T-helper 1 cell treated with Interleukin-12 subunit alpha and Interleukin-12 subunit beta and Interleukin-4 antibody, amounts not matched to agents 30 μg/mL and 1 μg/mL, for 36 hours (primary cell): ENCODE data around the gene PRKAR1B.

Experiments
- H3K27ac Mint-ChIP-seq: one replicate; pipeline ENCODE4 v1.8.0; 2021; ENCODE audit warnings: mild to moderate bottlenecking, mixed read lengths
- H3K27me3 Mint-ChIP-seq: one replicate; pipeline ENCODE4 v1.8.0; 2021; ENCODE audit warnings: low read depth, mixed read lengths
- H3K36me3 Mint-ChIP-seq: one replicate; pipeline ENCODE4 v1.8.0; 2021; ENCODE audit warnings: low read depth, mixed read lengths
- H3K4me1 Mint-ChIP-seq: one replicate; pipeline ENCODE4 v1.8.0; 2021; ENCODE audit warnings: low read depth, mixed read lengths
- H3K4me3 Mint-ChIP-seq: one replicate; pipeline ENCODE4 v1.8.0; 2021; ENCODE audit warnings: mild to moderate bottlenecking, moderate library complexity, mixed read lengths
- H3K9me3 Mint-ChIP-seq: one replicate; pipeline ENCODE4 v1.8.0; 2021; ENCODE audit warnings: mixed read lengths

PRKAR1B gene

DNA sequence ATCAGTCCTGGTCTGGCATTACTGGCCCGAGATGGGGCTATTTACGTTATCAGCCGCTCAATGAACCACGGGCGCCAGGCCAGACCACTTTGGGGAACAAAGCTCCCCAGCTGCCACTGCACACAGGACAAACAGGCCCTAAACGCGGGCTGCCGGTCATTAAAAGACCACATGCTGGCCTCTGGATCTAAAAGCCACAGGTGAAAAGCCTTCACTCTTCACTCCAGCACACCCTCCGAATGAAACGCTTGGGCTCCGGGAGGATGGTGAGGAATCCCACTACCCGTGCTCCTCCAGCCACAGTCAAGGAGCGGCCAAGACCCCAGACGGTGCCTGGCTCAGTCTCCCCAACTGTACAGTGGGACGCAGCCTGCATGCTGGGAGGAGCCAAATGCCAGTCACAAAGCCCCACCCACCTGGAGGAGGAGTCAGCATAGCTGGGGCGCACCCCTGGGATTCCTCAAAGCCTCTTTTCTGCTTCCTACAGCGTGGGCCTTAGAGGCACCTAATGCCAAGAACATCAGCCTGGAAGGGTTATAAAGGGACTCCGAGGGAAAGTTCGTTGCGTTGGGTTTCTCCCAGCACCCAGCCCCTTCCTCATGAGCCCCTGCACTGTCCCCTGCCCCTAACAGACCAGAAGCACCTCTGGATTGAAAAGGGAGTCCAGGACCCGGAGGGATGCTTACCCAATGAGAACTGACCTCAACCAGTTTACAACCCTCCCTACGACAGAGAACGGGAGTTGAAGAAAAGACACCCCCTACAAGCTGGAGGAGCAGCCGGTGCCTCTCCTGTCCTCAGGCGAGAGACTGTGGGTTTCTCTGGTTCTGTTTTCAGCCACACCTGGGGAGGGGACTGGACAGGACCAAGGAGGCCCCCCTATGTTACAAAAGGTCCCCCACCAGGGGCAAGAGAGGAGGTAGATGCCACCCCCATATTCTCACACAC, 212.2 kb downstream of the PRKAR1B start:
- Mint-ChIP-seq H3K9me3 (no peaks in the 10 kb centered on the region), H3K4me1 (no peaks in the 10 kb centered on the region), H3K27ac (no peak overlapping the region), H3K4me3 (no peak overlapping the region), H3K36me3 (no peaks in the 10 kb centered on the region), H3K27me3 (peaks cover 23% of the 10 kb centered on the region)

DNA sequence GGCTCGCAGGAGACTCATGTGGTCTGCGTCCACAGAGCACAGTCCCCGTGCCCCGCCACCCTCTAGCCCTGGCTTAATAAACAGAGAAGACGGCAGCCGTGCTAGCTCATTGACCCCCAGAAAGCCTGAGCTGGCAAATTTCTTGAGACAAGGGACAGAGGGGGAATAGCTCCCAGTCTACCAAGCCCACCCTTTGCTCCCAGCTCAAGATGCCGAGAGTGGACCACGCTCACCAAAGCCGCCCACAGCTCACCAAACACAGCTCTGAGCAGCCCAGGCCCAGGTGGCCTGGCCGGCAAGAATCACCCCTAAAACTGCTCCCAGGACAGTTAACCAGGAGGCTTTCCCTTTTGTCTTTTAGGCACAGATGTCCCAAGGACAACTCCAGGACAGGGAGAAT, 212.8 kb downstream of the PRKAR1B start:
- H3K27ac Mint-ChIP-seq = no peak overlapping the region
- H3K4me3 Mint-ChIP-seq = no peak overlapping the region
- no peaks in the 10 kb centered on the region for H3K9me3 Mint-ChIP-seq
- no peaks in the 10 kb centered on the region for H3K4me1 Mint-ChIP-seq
- H3K27me3 Mint-ChIP-seq = peaks cover 23% of the 10 kb centered on the region
- H3K36me3 Mint-ChIP-seq = no peaks in the 10 kb centered on the region

DNA sequence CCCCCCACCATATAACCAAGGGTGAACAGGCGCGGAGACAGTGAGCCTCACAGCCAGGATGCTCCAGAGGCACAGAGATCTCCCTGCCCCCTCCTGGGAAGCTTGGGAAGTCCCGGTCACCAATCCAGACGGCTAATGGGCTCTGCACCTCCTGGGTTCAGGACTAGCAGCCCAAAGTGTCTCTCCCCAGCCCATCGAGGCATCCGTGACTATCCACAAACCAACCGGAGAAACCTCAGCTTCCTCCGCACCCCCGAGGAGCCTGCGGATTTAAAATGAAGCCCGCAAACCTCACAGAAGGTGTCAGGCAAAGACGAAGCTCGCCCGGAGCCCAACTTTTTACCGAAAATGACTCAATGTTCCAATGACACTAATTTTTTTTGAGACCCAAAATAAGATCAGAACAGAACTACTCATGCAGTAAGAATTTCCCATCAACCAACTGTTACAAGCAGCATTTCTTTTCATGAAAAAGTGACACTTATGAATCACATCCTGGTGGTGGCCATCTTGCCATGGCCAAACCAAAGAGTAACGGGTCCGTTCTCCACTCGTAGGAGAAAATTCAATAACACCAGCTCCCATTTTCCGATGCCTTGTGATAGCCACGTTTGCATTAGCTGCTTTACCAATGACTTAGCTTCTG, 213.4 kb downstream of the PRKAR1B start:
- H3K4me3 Mint-ChIP-seq = no peak overlapping the region
- H3K36me3 Mint-ChIP-seq = no peaks in the 10 kb centered on the region
- H3K9me3 Mint-ChIP-seq = no peaks in the 10 kb centered on the region
- no peaks in the 10 kb centered on the region for H3K4me1 Mint-ChIP-seq
- H3K27ac Mint-ChIP-seq = no peak overlapping the region
- peaks cover 23% of the 10 kb centered on the region for H3K27me3 Mint-ChIP-seq

DNA sequence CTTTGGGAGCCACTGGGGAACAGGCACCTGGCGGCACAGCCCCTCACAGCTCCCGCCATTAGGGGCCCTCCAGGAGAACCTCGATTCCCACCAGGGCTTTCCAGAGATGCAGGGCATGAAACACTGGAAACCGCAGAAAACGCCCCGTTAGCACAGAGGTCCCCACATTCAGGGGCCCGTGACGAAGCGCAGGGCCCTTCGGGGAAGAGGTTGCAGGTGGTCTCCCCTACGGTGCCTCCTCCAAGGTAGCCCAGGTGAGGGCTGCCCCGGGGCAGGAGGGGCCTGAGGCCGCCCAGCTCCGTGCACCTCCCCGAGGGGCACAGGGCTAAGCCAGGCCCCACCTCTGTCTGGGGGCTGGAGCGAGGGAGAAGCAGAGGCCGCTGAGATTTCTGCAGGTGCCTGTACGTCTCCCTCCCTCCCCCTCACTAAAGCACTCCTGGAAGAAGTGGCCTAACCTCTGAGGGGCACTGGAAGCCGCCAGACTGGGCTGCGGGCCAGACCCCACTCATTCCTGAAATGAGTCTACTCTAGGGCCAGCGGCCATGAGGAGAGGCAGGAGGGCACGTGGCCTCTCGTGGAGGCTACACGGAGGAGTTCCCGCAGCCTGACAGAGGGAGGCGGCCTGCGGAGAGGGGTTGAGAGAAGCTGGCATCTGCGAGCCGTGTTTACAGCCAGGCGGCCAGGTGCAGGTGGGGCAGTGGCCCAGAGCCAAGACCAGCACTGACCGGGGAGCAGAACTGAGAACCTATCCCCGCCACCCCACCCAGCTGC, 214.4 kb downstream of the PRKAR1B start:
- no peaks in the 10 kb centered on the region for H3K9me3 Mint-ChIP-seq
- no peak overlapping the region for H3K4me3 Mint-ChIP-seq
- no peak overlapping the region for H3K27ac Mint-ChIP-seq
- no peaks in the 10 kb centered on the region for H3K36me3 Mint-ChIP-seq
- H3K4me1 Mint-ChIP-seq = no peaks in the 10 kb centered on the region
- H3K27me3 Mint-ChIP-seq = peaks cover 18% of the 10 kb centered on the region

DNA sequence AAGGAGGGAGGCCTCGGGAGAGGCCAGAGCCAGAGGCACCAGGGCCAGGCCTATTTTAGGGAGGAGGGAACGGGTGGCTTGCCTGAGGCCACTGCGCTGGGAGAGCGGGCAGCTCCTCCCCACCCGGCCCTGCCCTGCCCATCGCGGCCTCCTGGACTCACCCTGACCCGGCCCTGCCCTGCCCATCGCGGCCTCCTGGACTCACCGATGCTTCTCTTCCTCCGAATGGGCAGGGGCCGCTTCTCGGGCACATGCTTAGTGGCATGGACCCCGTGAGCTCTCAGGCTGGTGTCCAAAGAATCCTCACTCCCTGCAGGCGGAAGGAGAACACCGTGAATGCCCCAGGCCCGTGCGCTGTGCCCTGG, 215.0 kb downstream of the PRKAR1B start:
- no peaks in the 10 kb centered on the region for H3K4me1 Mint-ChIP-seq
- no peaks in the 10 kb centered on the region for H3K9me3 Mint-ChIP-seq
- H3K36me3 Mint-ChIP-seq = no peaks in the 10 kb centered on the region
- H3K4me3 Mint-ChIP-seq = no peak overlapping the region
- H3K27me3 Mint-ChIP-seq = peaks cover 16% of the 10 kb centered on the region
- H3K27ac Mint-ChIP-seq = no peak overlapping the region

DNA sequence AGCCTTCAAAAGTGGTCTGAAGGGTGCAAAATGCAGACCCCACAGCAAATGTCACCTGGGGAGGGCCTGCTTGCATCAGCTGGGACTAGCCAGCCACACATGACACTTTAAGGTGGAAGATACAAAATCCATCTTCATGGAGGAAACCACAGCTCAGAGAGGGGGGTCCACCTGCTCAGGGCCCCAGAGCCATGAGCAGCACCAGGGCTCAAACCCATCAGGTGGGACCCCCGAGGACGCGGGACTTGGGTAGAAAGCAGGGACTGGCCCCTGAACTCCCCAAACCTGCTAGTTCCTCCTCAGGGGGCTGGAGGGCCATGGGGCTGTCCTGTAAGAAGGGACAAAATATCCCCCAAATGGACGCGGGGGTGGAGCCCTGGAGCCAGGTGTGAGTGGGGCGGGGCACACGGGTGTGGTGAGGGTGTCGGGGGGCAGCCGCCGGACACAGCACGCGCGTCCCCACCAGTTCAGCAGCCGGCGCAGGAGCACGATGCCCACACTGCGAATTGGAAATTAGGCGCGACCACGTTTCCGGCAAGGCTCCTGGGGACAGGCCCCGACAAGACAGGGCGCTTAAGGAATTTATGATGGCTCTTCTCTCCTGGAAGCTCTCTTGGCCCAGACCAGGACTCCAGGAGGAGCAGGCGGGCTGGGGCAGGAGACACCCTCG, 215.5 kb downstream of the PRKAR1B start:
- Mint-ChIP-seq H3K27ac (no peak overlapping the region), H3K4me3 (no peak overlapping the region), H3K9me3 (no peaks in the 10 kb centered on the region), H3K4me1 (no peaks in the 10 kb centered on the region), H3K36me3 (no peaks in the 10 kb centered on the region), H3K27me3 (peaks cover 16% of the 10 kb centered on the region)

DNA sequence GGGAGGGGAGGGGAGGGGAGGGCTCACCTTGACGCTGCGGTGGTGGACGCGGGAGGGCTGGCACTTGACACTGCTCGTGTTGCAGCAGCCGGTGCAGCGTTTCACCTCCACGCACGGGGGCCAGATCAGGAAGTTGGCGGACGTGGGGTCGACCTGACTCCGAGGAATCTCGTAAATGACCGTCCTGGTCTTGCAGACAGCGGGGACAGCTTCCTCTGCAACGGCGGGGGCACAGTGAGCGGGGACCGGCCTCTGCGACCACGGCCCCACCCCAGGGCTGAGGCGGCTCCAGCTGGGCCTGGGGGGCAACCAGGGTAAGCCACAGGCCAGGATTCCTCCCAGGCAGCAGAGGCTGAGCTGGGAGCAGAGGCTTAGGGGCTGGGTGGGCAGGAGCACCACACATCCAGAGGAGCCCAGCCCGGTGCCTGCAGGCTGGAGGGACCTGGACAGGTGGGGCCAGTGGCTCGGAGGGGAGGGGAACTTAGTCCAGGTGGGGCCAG, 216.2 kb downstream of the PRKAR1B start:
- no peaks in the 10 kb centered on the region for H3K4me1 Mint-ChIP-seq
- no peak overlapping the region for H3K27ac Mint-ChIP-seq
- H3K9me3 Mint-ChIP-seq = no peaks in the 10 kb centered on the region
- H3K36me3 Mint-ChIP-seq = no peaks in the 10 kb centered on the region
- H3K4me3 Mint-ChIP-seq = no peak overlapping the region
- peaks cover 9% of the 10 kb centered on the region for H3K27me3 Mint-ChIP-seq

DNA sequence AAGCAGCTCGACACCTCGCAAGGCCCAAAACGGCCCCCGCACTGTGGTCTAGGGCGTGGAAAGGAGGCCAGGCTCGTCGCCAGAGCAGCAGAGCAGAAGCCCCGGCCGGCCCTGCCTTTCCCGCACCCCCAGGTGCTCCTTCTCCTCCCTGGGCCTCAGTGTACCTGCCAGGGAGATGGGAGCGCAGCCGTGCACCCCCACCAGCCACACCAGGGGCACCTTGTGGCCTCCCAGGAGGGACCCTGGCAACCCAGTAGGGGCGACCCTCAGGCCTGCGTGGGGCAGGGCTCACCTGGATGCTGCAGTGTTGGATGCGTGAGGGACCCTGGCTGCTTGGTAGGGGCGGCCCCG, 217.0 kb downstream of the PRKAR1B start:
- Mint-ChIP-seq H3K27me3 (peaks cover 1% of the 10 kb centered on the region), H3K27ac (no peak overlapping the region), H3K9me3 (no peaks in the 10 kb centered on the region), H3K4me1 (no peaks in the 10 kb centered on the region), H3K4me3 (no peak overlapping the region), H3K36me3 (no peaks in the 10 kb centered on the region)

DNA sequence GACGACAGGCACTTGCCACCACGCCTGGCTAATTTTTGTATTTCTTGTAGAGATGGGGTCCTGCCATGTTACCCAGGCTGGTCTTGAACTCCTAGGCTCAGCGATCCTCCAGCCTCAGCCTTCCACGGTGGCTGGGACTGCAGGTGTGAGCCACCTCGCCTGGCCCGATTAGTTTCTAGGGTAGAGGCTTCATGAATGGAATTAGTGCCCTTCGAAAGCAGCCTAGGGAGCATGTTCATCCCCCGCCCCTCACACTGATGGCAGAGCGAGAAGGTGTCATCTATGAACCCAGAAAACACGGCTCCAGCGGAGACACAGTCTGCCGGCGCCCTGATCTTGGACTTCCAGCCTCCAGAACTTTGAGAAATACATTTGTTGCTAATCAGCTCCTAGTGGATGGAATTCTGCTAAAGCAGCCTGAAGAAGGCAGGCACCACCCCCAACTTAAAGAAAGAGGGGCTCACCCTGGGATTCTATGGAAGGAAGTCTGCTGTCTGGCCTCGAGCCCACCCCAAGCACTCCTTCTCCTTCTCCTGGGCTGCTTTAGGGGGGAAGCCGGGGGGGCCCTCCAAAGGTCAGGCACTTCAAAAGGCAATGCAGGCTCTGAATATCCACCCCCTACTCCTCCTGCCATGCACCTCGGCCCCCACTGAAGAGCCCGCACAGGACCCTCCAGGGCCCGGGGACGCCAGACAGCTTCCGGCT, 217.5 kb downstream of the PRKAR1B start:
- no peaks in the 10 kb centered on the region for H3K36me3 Mint-ChIP-seq
- H3K9me3 Mint-ChIP-seq = no peaks in the 10 kb centered on the region
- no peaks in the 10 kb centered on the region for H3K4me1 Mint-ChIP-seq
- no peak overlapping the region for H3K4me3 Mint-ChIP-seq
- no peaks in the 10 kb centered on the region for H3K27me3 Mint-ChIP-seq
- H3K27ac Mint-ChIP-seq = no peak overlapping the region

DNA sequence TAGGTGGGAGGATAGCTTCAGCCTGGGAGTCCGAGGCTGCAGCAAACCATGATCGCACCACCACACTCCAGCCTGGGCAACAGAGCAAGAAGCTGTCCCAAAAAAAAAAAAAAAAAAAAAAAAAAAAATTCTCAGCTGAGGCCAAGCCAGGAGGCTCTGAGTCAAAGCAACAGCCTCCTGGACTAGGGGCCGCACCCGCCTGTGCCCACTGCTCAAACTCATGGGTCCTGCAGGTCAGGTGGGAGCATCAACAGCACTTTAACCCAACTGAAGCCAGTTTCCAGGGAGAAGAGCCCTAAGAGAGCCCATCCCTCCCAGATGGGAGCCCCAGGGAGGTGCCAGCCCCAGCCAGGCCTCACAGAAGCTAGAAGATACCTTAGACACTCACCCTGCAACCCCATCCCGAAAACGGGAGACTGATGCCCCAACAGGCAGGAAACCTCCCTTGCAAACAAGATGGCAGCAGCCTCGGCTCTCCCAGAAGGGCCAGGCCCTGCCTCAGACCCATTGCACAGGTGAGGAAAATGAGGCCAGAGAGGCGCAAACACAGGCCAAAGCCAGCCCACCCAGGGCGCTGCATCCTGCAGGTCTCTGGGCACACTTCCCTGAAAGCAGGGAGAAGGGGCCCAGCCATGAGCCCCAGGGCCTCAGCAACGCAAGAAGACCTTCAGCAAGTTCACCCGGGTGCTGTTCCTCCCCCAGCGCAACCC, 218.5 kb downstream of the PRKAR1B start:
- Mint-ChIP-seq H3K4me1 (no peaks in the 10 kb centered on the region), H3K27me3 (no peaks in the 10 kb centered on the region), H3K36me3 (no peaks in the 10 kb centered on the region), H3K4me3 (no peak overlapping the region), H3K27ac (no peak overlapping the region), H3K9me3 (no peaks in the 10 kb centered on the region)

DNA sequence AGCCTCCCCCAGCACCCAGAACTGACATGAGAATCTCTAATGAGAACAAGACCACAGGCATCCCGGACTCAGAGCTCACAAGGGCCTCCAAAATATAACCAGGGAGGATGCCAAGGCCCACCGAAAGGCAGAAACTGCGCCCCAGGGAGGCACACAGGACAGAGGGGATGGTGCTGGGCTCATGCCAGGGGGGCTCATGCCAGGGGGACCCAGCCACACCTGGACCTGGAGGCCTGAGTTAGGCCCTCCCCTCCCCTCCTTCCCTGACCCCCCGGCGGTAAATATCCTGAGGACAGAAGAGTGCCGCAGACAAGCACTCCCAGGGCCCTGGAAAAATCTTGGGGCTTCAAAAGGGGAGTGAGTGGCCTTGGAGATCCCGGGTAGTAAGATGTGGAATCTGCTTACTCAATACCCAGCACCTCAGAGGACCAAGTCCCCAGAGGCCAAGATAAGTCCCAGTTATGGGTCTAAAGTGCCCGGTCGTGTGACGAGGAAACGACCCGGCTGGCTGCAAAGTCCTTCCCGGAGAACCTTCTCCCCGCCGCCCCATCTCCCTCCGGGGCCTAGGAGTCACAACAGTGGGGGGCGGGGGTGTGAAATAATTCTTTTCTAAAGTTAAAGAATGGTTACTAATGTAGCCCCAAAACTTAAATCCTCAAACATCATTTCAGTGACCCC, 219.3 kb downstream of the PRKAR1B start:
- no peaks in the 10 kb centered on the region for H3K27me3 Mint-ChIP-seq
- no peak overlapping the region for H3K4me3 Mint-ChIP-seq
- H3K36me3 Mint-ChIP-seq = no peaks in the 10 kb centered on the region
- H3K27ac Mint-ChIP-seq = no peak overlapping the region
- no peaks in the 10 kb centered on the region for H3K9me3 Mint-ChIP-seq
- no peaks in the 10 kb centered on the region for H3K4me1 Mint-ChIP-seq

DNA sequence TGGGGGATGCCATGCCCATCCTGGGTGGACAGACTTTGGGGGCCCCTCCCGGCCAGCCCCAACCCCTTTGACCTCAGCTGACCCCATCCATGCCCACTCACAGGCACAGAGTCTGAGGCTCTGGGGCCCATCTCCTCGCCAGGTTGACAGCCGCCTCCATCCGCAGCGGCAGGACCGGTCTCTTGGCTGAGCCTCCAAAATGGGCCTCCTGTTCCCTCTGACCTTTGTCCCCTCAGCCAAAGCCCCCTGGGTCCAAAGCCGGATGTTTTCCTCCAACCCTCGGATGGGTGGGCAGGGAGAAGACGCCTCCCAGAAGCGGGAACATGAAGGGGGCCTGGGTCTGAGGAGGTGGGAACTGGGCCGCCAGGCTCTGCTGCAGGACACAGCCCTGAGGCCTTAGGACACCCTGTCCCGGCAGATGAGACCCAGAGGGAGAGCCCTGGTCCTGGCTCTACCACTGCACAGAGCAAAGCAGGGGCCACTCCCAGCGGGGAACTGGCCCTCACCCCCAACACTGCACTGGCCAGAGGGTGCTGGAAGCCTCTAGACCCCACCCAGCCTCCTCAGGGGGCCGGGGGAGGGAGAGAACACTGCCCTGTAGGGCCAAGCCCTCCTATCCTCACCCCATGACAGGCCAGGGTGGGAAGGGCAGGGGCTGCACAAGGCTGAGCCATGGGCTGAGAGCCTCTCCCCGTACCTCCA, 220.0 kb downstream of the PRKAR1B start:
- no peak overlapping the region for H3K4me3 Mint-ChIP-seq
- H3K9me3 Mint-ChIP-seq = no peaks in the 10 kb centered on the region
- H3K27ac Mint-ChIP-seq = no peak overlapping the region
- no peaks in the 10 kb centered on the region for H3K27me3 Mint-ChIP-seq
- H3K36me3 Mint-ChIP-seq = no peaks in the 10 kb centered on the region
- H3K4me1 Mint-ChIP-seq = no peaks in the 10 kb centered on the region
